WTC11 (cell line): ENCODE measurements around the gene C3orf49.

ENCODE experiments used
- JAZF1 ChIP-seq: fragments of 250-450 bp; sonication (Bioruptor Pico); IDR thresholded peaks from 2 replicates; pipeline ENCODE4 v1.9.0; 2021; ENCODE audit warnings: moderate library complexity, mild to moderate bottlenecking, inconsistent platforms
- NR3C1 ChIP-seq: sonication (generic); formaldehyde crosslinking; conservative IDR thresholded peaks from 2 replicates; pipeline ENCODE4 v1.8.1; 2023; ENCODE audit warnings: low read depth, mild to moderate bottlenecking, missing genetic modification reagents
- TF ChIP-seq, protein P1 (sequence below): fragments of 200-600 bp; IDR thresholded peaks from 2 replicates; pipeline ENCODE4 v1.8.0; 2022; ENCODE audit warnings: antibody characterized with exemption

DNA sequence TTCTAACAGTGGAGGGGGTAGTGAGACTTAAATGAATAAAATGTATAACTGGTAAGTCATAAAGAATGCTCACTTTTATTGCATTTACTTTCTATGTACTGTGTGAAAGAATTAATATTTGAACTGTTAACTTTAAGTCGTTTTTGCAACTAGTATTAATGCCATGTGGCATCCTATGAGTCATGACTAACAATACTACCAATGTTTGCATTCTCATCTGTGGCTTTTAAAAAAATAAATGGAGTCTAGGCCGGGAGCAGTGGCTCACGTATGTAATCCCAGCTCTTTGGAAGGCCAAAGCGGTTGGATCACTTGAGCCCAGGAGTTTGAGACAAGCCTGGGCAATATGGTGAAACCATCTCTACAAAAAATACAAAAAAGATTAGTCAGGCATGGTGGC, 5.2 kb downstream of the C3orf49 start:
- TF ChIP-seq, protein P1, sequence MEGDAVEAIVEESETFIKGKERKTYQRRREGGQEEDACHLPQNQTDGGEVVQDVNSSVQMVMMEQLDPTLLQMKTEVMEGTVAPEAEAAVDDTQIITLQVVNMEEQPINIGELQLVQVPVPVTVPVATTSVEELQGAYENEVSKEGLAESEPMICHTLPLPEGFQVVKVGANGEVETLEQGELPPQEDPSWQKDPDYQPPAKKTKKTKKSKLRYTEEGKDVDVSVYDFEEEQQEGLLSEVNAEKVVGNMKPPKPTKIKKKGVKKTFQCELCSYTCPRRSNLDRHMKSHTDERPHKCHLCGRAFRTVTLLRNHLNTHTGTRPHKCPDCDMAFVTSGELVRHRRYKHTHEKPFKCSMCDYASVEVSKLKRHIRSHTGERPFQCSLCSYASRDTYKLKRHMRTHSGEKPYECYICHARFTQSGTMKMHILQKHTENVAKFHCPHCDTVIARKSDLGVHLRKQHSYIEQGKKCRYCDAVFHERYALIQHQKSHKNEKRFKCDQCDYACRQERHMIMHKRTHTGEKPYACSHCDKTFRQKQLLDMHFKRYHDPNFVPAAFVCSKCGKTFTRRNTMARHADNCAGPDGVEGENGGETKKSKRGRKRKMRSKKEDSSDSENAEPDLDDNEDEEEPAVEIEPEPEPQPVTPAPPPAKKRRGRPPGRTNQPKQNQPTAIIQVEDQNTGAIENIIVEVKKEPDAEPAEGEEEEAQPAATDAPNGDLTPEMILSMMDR: no peak
- TF ChIP-seq JAZF1 (CRISPR knock-in tag): no peak
- TF ChIP-seq NR3C1 (CRISPR knock-in tag): no peak
